GM18873 (cell line): ENCODE data around the gene DDX39A.
"Not testable (repeated sequence)": the region's sequence is repeated elsewhere in the genome, so short reads cannot be mapped to it uniquely, and the experiment has no call there.

Experiments used
- ATAC-seq: cut with Tn5 transposase; IDR thresholded peaks from one replicate; pipeline ENCODE4 v1.9.1; 2021; ENCODE audit warnings: mild to moderate bottlenecking, moderate library complexity, moderate number of reproducible peaks; ENCODE audit not compliant: unreplicated experiment, low FRiP score

DDX39A gene

DNA sequence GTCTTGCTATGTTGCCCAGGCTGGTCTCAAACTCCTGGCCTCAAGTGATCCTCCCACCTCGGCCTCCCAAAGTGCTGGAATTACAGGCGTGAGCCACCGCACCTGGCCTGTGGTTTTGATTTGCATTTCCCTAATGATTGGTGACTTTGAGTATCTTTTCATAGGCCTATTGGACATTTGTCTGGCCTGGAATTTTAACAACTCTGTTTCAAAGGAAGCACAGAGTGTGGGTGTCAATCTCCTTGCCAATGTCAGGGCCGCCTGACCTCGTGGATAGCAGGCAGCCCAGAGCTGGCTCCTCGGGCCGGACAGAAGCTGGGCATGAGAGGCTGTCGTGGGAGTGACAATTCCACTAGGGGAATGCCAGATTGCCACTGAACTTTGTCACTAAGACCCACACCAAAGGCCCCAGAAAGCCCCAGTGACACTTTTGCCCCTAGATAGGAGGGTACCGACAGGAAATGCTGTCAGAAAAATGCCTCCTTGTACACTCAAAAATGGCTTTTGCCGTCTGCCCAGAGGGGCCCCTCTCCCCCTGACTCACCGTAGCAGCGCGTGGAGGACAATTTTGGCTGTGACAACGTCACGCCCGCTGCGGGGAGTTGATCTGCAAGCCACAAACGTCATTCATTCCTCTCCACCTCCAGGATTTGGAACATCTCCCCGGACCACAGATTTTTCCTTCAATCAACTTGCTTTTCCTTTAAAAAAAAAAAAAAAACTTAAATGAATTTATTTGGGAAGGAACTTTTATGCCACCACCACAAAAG is 49.6 kb downstream of the DDX39A start:
- ATAC-seq, result no peak

- ATAC-seq, result no peak
Measured at GRCh38 chr19:14368011-14368513, 51.1 kb downstream of the DDX39A start.

GRCh38 chr19:14367016-14367415 is 52.1 kb downstream of the DDX39A start:
- no peak for ATAC-seq

GRCh38 chr19:14366529-14366928 is 52.6 kb downstream of the DDX39A start:
- no peak for ATAC-seq

GRCh38 chr19:14364098-14364443 is 55.1 kb downstream of the DDX39A start:
- ATAC-seq, result not testable (repeated sequence)

GRCh38 chr19:14363183-14364097 is 55.7 kb downstream of the DDX39A start:
- ATAC-seq, result no peak

- no peak for ATAC-seq
Measured at GRCh38 chr19:14361824-14362223, 57.3 kb downstream of the DDX39A start.
